ENCODE results near the gene KLHL18. TPM values are rescaled to one million over a fixed set of nuclear protein-coding genes. Genes with fewer than 3 reads are reported as not detected.

KLHL18 gene
- total and polyA plus RNA-seq, 2 experiments from 2014 or later, result 19.4 to 37.0 TPM

DNA sequence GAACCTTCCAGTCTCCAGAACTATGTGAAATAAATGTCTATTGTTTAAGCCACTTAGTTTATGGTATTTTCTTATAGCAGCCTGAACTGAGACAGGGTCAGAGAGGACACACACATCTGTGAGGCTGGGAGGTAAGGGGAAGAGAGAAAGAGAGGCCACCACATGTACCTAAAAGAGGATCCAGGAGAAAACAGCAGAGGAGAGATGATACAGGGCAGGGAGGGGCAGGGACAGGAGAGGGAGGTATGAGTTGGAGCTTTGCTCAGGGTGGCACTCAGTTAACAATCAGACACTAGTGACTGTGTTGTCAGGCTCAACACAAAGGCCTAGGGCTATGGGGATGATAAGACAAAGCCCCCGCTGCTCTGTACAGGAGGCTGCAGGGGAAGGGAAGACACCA, 17.7 kb upstream of the KLHL18 start:
- Histone ChIP-seq H3K4me2 (ENCODE audit: unreplicated experiment) (no peak overlapping the region), H2AFZ (no peak overlapping the region), H3K79me2 (ENCODE audit: insufficient read depth) (no peaks in the 10 kb centered on the region), H4K20me1 (ENCODE audit: insufficient read depth) (no peaks in the 10 kb centered on the region), H3K36me3 (ENCODE audit: low read depth) (no peaks in the 10 kb centered on the region), H3K27ac (no peak overlapping the region), H3K4me1 (ENCODE audit: insufficient read depth) (peaks cover 9% of the 10 kb centered on the region), H3K9me2 (ENCODE audit: insufficient read depth) (no peaks in the 10 kb centered on the region), H3K9me3 (ENCODE audit: low read depth) (no peaks in the 10 kb centered on the region), H3K4me3 (no peak overlapping the region), H3F3A (ENCODE audit: insufficient read depth) (peaks cover 4% of the 10 kb centered on the region; the same call in 1 of the 2 replicates), H3K27me3 (replicated peaks; ENCODE audit: insufficient read depth) (no peaks in the 10 kb centered on the region), H3K9ac (no peak overlapping the region)
- 92 to 100% methylated on average over 1 of the region's 1 CpG for WGBS, 2 experiments (ENCODE audit: low coverage in 1 of 2, low lambda C conversion rate in 2 of 2, missing lambda C conversion rate in 2 of 2)
- DNase-seq, result no peak
- in situ Hi-C loops (cut with MboI), result no loop called here
- TF ChIP-seq EZH2 (IDR thresholded peaks at IDR 0.05; ENCODE audit: insufficient read depth, poor library complexity, severe bottlenecking) (no peak), EZH2phosphoT487 (IDR thresholded peaks at IDR 0.05; ENCODE audit: insufficient read depth, low read depth) (no peak)

DNA sequence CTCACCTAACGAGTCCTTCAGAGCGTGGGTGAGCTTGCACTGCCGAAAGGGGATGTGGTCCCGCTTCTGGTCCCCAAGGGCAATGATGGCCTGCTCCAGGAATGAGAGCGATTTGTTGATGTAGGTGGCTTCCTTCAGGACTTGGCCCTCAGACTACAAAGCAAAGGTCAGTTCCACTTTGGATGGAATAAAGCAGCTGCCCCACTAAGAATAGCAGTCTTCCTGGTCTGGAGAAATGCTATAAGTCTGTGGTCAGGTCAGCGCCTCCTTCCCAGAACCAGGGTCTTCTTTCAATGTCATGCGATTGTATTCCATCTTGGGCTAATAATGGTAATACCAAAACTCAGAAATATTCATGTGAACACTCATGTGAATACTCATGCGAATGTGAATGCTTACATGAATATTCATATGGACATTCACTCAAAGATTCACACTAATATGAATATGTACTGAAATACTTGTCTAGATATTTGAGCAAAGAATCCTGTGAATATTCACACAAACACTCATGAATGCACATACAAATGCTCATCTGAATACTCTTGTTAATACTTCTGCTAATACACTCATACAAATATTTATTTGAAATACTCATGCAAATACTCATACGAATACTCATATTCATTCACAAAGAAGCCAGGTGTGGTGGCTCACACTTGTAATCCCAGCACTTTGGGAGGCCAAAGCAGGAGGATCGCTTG, 16.9 kb upstream of the KLHL18 start:
- H3K9me3 ChIP-seq (ENCODE audit: low read depth), result no peaks in the 10 kb centered on the region
- H3K27ac ChIP-seq, result no peak overlapping the region
- H3K9me2 ChIP-seq (ENCODE audit: insufficient read depth), result no peaks in the 10 kb centered on the region
- 96% methylated on average over 10 of the region's 10 CpGs for WGBS, 2 experiments (ENCODE audit: low coverage in 1 of 2, low lambda C conversion rate in 2 of 2, missing lambda C conversion rate in 2 of 2)
- no peaks in the 10 kb centered on the region for H3K79me2 ChIP-seq (ENCODE audit: insufficient read depth)
- DNase-seq, result no peak
- in situ Hi-C loops (cut with MboI), result no loop called here
- H2AFZ ChIP-seq, result no peak overlapping the region
- no peaks in the 10 kb centered on the region for H3K36me3 ChIP-seq (ENCODE audit: low read depth)
- no peak overlapping the region for H3K4me3 ChIP-seq
- peaks cover 9% of the 10 kb centered on the region for H3K4me1 ChIP-seq (ENCODE audit: insufficient read depth)
- H3K27me3 ChIP-seq (replicated peaks; ENCODE audit: insufficient read depth), result no peaks in the 10 kb centered on the region
- H3K4me2 ChIP-seq (ENCODE audit: unreplicated experiment), result no peak overlapping the region
- H3K9ac ChIP-seq, result no peak overlapping the region
- H3F3A ChIP-seq (ENCODE audit: insufficient read depth), result peaks cover 4% of the 10 kb centered on the region; the same call in 1 of the 2 replicates
- H4K20me1 ChIP-seq (ENCODE audit: insufficient read depth), result no peaks in the 10 kb centered on the region
- no peak for TF ChIP-seq EZH2 (IDR thresholded peaks at IDR 0.05; ENCODE audit: insufficient read depth, poor library complexity, severe bottlenecking)
- TF ChIP-seq EZH2phosphoT487 (IDR thresholded peaks at IDR 0.05; ENCODE audit: insufficient read depth, low read depth), result no peak

DNA sequence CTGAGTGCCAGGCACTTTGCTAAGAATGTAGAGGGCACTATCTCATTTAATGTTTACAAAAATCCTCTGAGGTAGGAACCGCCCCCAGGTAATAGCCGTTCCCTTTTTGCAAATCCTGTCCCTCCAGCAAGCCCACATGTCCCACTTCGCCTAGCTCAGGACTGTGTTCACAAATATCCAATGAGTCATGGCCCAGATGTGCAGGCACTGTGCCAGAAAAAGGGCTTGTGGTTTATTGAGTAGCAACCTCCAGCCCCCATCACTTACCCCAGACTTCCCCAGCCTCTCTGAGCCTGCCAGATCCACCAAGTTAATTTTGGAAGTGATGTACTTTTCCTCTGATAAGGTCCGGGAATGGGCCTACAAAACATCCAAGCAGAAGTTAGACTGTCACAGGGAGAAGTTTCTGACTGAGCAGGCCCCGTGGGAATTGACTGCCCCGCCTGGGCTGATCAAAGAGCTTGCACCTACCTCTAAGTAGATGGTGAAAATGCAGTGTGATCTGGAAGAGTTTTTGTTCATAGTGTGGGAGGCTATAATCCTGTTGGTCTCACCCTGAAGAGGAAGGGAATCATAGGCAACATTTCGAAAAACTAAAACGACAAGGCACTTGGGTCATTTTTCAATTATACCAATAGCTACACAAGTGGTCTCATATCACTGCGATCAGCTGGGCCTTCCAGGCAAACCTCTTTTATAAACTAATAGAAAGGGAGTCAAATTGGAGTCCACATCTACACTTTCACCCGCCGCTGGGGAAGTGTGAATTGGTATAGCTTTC, 15.8 kb upstream of the KLHL18 start:
- in situ Hi-C loops (cut with MboI), result no loop called here
- no peaks in the 10 kb centered on the region for H3K9me3 ChIP-seq (ENCODE audit: low read depth)
- H4K20me1 ChIP-seq (ENCODE audit: insufficient read depth), result no peaks in the 10 kb centered on the region
- H3K9me2 ChIP-seq (ENCODE audit: insufficient read depth), result no peaks in the 10 kb centered on the region
- no peaks in the 10 kb centered on the region for H3K36me3 ChIP-seq (ENCODE audit: low read depth)
- 56 to 58% methylated on average over 11 of the region's 11 CpGs for WGBS, 2 experiments (ENCODE audit: low coverage in 1 of 2, low lambda C conversion rate in 2 of 2, missing lambda C conversion rate in 2 of 2)
- H2AFZ ChIP-seq, result no peak overlapping the region
- no peaks in the 10 kb centered on the region for H3K79me2 ChIP-seq (ENCODE audit: insufficient read depth)
- peaks cover 9% of the 10 kb centered on the region for H3K4me1 ChIP-seq (ENCODE audit: insufficient read depth)
- peak; percentile 86 for DNase-seq
- H3K4me2 ChIP-seq (ENCODE audit: unreplicated experiment), result peak overlapping the region; percentile 24
- no peaks in the 10 kb centered on the region for H3K27me3 ChIP-seq (replicated peaks; ENCODE audit: insufficient read depth)
- H3F3A ChIP-seq (ENCODE audit: insufficient read depth), result peaks cover 4% of the 10 kb centered on the region; the same call in 1 of the 2 replicates
- H3K27ac ChIP-seq, result no peak overlapping the region
- H3K9ac ChIP-seq, result no peak overlapping the region
- no peak overlapping the region for H3K4me3 ChIP-seq
- no peak for TF ChIP-seq EZH2phosphoT487 (IDR thresholded peaks at IDR 0.05; ENCODE audit: insufficient read depth, low read depth)

DNA sequence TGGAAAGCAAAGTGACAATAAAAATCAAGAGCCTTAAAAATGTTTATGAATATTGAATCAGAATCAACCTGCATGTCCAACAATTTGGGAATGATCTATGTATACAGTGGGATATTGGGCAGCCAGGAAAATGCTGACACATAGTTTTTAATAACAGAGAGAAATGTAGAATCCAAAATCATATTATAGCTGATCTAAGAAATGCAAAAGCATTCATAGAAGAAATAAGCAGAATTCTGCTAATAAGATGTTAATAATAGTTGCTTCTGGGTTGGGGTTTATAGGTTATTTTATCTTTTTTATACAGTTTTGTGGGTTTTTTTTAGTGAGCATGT, 15.3 kb upstream of the KLHL18 start:
- Histone ChIP-seq H3K36me3 (ENCODE audit: low read depth) (no peaks in the 10 kb centered on the region), H3K79me2 (ENCODE audit: insufficient read depth) (no peaks in the 10 kb centered on the region), H2AFZ (no peak overlapping the region), H4K20me1 (ENCODE audit: insufficient read depth) (no peaks in the 10 kb centered on the region), H3K27ac (no peak overlapping the region), H3K4me2 (ENCODE audit: unreplicated experiment) (no peak overlapping the region), H3K9me3 (ENCODE audit: low read depth) (no peaks in the 10 kb centered on the region), H3K4me1 (ENCODE audit: insufficient read depth) (peaks cover 9% of the 10 kb centered on the region), H3K9ac (no peak overlapping the region), H3F3A (ENCODE audit: insufficient read depth) (peaks cover 4% of the 10 kb centered on the region; the same call in 1 of the 2 replicates), H3K9me2 (ENCODE audit: insufficient read depth) (no peaks in the 10 kb centered on the region), H3K4me3 (no peak overlapping the region), H3K27me3 (replicated peaks; ENCODE audit: insufficient read depth) (no peaks in the 10 kb centered on the region)
- in situ Hi-C loops (cut with MboI), result no loop called here
- no peak for DNase-seq
- TF ChIP-seq EZH2 (IDR thresholded peaks at IDR 0.05; ENCODE audit: insufficient read depth, poor library complexity, severe bottlenecking), result no peak
- no peak for TF ChIP-seq EZH2phosphoT487 (IDR thresholded peaks at IDR 0.05; ENCODE audit: insufficient read depth, low read depth)
